HAP-1 (cell line): Measurements from ENCODE around the gene DCAF17.

Experiments
- DNase-seq, 2 experiments: peaks; one replicate each; pipeline ENCODE4 v3.0.0-alpha.2; 2016 to 2020; ENCODE audit warnings: low spot score in 2 of 2
- H3K27me3 ChIP-seq: fragments of 250-450 bp; sonication (Bioruptor Pico); 2 replicates; pipeline ENCODE4 v1.5.1; 2020; ENCODE audit warnings: low read depth, mild to moderate bottlenecking, moderate library complexity
- H3K36me3 ChIP-seq: fragments of 250-450 bp; sonication (Bioruptor Pico); replicated peaks from 2 replicates; pipeline ENCODE4 v1.5.1; 2020; ENCODE audit warnings: mild to moderate bottlenecking
- H3K4me1 ChIP-seq: fragments of 250-450 bp; sonication (Bioruptor Pico); 2 replicates; pipeline ENCODE4 v1.5.1; 2020; ENCODE audit warnings: mild to moderate bottlenecking
- H3K4me3 ChIP-seq: fragments of 250-450 bp; sonication (Bioruptor Pico); 2 replicates; pipeline ENCODE4 v1.5.1; 2020; ENCODE audit warnings: mild to moderate bottlenecking, moderate library complexity
- H3K9me3 ChIP-seq: fragments of 250-450 bp; sonication (Bioruptor Pico); 2 replicates; pipeline ENCODE4 v1.5.1; 2020; ENCODE audit warnings: mild to moderate bottlenecking, moderate library complexity
- in situ Hi-C: fragments of 300-500 bp; cut with MboI; formaldehyde crosslinking; loops from 3 replicates; pipeline ENCODE4 v1.14.3; 2020; ENCODE audit warnings: low sequenced_read_pairs, inconsistent platforms, mixed read lengths

The DCAF17 gene

GRCh38 chr2:171533331-171533730 is 99.3 kb downstream of the DCAF17 start:
- DNase-seq = no peak
- Histone ChIP-seq H3K27me3 (no peaks in the 10 kb centered on the region), H3K4me3 (no peak overlapping the region), H3K36me3 (no peaks in the 10 kb centered on the region), H3K4me1 (no peaks in the 10 kb centered on the region), H3K9me3 (no peaks in the 10 kb centered on the region)
- in situ Hi-C loops = no loop called here
